ENCODE measurements around the gene AQP10.
"Not testable (repeated sequence)": the region's sequence is repeated elsewhere in the genome, so short reads cannot be mapped to it uniquely, and the experiment has no call there.

Gene AQP10

DNA sequence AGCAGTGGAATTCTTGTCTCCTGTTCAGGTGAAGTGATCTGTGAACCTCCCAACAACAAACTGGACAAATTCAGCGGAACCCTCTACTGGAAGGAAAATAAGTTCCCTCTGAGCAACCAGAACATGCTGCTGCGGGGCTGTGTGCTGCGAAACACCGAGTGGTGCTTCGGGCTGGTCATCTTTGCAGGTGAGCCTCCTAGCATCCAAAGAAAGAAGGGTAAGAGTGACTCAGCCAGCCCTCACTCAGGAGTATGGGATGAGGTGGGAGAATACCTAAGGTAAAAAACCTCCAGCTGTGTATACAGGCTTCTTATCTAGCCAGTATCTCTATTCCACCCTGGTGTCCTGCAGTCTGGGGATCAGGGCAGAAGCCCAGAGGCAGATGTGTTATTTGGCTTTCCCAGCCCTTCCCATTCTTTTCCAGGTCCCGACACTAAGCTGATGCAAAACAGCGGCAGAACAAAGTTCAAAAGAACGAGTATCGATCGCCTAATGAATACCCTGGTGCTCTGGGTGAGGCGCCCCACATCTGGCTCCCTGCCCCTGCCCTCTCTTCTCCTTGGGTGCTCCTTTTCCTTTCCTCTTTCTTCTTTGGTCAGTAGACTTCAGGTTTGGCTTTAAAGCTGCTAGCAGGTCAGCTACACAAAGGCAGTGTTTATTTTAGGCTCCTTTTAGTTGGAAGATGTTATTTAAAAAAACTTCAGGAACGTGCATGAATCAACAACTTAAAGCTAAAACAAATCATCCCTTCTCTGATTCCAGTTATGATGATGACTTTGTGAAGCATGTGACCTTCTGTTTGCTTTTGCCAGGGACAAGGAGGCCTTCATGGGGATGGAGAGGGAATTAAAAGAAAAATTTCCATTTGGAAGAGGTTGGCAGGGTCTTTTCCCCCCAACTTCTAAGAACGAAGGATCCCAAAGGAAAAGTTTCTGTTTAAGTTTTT is 13.5 kb downstream of the AQP10 start:
- H3K4me3 ChIP-seq (ENCODE audit: low read depth, low read length) = no peak overlapping the region
- TF ChIP-seq, protein P1, sequence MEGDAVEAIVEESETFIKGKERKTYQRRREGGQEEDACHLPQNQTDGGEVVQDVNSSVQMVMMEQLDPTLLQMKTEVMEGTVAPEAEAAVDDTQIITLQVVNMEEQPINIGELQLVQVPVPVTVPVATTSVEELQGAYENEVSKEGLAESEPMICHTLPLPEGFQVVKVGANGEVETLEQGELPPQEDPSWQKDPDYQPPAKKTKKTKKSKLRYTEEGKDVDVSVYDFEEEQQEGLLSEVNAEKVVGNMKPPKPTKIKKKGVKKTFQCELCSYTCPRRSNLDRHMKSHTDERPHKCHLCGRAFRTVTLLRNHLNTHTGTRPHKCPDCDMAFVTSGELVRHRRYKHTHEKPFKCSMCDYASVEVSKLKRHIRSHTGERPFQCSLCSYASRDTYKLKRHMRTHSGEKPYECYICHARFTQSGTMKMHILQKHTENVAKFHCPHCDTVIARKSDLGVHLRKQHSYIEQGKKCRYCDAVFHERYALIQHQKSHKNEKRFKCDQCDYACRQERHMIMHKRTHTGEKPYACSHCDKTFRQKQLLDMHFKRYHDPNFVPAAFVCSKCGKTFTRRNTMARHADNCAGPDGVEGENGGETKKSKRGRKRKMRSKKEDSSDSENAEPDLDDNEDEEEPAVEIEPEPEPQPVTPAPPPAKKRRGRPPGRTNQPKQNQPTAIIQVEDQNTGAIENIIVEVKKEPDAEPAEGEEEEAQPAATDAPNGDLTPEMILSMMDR (IDR thresholded peaks at IDR 0.05; ENCODE audit: borderline replicate concordance, insufficient read depth, low read depth, low read length) = no peak

GRCh38 chr1:154335025-154335714 is 14.3 kb downstream of the AQP10 start:
- TF ChIP-seq, protein P1 (IDR thresholded peaks at IDR 0.05; ENCODE audit: borderline replicate concordance, insufficient read depth, low read depth, low read length) = peak; percentile 80
- no peak overlapping the region for H3K4me3 ChIP-seq (ENCODE audit: low read depth, low read length)

- TF ChIP-seq, protein P1 (IDR thresholded peaks at IDR 0.05; ENCODE audit: borderline replicate concordance, insufficient read depth, low read depth, low read length) = no peak
- no peak overlapping the region for H3K4me3 ChIP-seq (ENCODE audit: low read depth, low read length)
Measured at GRCh38 chr1:154337253-154337894, 16.5 kb downstream of the AQP10 start.

DNA sequence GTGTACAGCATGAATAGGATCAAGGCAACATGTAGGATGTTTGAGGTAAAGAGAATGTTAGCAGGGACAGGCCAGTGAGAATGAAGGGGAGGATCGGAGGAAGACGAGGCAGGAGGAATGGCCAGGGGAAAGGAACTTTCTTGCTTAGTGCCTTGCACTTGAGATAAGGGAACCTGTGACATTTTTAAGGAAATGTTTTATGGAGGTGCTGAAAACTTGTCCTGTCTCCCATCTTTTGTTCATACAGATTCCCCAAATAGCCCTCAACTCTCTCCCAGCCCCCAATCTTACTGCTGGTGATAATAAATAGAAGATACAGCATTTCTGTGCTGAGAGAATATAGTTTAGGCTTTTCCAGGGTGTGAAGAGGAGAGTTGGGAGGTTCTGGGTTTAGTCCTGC is 18.0 kb downstream of the AQP10 start:
- TF ChIP-seq, protein P1 (IDR thresholded peaks at IDR 0.05; ENCODE audit: borderline replicate concordance, insufficient read depth, low read depth, low read length) = no peak
- H3K4me3 ChIP-seq (ENCODE audit: low read depth, low read length) = no peak overlapping the region

DNA sequence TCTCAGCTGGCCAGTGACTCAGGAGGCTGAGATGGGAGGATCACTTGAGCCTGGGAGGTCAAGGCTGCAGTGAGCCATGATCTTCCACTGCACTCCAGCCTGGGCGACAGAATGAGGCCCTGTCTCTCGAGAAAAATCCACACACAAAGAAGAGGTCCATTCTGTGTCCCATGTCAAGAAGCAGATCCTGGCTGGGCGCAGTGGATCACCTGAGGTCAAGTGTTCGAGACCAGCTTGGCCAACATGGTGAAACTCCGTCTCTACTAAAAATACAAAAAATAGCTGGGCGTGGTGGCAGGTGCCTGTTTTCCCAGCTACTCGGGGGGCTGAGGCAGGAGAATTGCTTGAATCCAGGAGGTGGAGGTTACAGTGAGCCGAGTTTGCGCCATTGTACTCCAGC is 20.5 kb downstream of the AQP10 start:
- not testable (repeated sequence) for H3K4me3 ChIP-seq (ENCODE audit: low read depth, low read length)

DNA sequence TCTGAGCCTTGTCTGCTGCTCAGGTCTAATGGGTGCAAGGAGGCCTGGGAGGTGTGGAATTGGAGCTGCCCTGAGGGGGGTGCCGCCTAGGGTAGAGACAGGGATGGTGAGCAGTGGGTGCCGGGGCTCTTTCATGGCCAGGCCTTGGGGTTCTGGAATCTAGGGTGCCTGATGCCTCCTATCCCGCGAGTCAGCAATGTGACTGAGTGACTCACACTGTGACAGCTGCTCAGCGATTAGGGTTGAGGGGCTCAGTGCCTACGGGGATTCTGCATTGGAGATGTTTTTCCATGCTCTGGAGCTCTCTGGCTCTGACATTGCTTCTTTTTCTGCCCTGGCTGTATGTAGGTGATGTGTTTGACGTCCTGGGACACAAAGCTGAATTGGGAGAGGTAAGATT is 21.2 kb downstream of the AQP10 start:
- H3K4me3 ChIP-seq (ENCODE audit: low read depth, low read length) = no peak overlapping the region
- TF ChIP-seq, protein P1 (IDR thresholded peaks at IDR 0.05; ENCODE audit: borderline replicate concordance, insufficient read depth, low read depth, low read length) = no peak

- H3K4me3 ChIP-seq (ENCODE audit: low read depth, low read length) = no peak overlapping the region
- TF ChIP-seq, protein P1 (IDR thresholded peaks at IDR 0.05; ENCODE audit: borderline replicate concordance, insufficient read depth, low read depth, low read length) = no peak
Measured at GRCh38 chr1:154342836-154343472, 22.1 kb downstream of the AQP10 start.

Measured in GM12875 (cell line).